NCI-H69 (cell line): ENCODE data around the gene CORO2A.
"Not testable (repeated sequence)": the region's sequence is repeated elsewhere in the genome, so short reads cannot be mapped to it uniquely, and the experiment has no call there.

Source experiments
- DNase-seq: peaks from one replicate; lab custom pipeline; 2025; lab: John Stamatoyannopoulos, UW

The CORO2A gene

DNA sequence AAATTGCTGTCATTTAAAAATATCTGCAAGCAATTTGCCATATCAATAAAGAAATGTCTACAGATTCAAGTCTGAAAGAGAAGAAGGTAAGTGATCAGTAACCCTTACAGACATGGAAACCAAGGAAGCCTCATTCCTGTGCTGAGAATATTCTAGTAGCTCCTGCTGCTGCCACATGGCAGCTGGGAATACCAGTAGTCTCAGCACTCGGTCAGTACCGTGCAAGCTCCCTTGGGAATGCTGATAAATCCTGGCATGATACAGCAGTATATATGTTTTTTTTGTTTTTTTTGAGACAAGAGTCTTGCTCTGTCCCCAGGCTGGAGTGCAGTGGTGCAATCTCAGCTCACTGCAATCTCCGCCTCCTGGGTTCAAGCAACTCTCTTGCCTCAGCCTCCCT is 108.0 kb downstream of the CORO2A start:
- DNase-seq = no peak

GRCh38 chr9:98083566-98084183 is 108.8 kb downstream of the CORO2A start:
- DNase-seq = no peak

- DNase-seq = peak; percentile 43
These were observed 109.4 kb downstream of the CORO2A start for GRCh38 chr9:98083061-98083501.

DNA sequence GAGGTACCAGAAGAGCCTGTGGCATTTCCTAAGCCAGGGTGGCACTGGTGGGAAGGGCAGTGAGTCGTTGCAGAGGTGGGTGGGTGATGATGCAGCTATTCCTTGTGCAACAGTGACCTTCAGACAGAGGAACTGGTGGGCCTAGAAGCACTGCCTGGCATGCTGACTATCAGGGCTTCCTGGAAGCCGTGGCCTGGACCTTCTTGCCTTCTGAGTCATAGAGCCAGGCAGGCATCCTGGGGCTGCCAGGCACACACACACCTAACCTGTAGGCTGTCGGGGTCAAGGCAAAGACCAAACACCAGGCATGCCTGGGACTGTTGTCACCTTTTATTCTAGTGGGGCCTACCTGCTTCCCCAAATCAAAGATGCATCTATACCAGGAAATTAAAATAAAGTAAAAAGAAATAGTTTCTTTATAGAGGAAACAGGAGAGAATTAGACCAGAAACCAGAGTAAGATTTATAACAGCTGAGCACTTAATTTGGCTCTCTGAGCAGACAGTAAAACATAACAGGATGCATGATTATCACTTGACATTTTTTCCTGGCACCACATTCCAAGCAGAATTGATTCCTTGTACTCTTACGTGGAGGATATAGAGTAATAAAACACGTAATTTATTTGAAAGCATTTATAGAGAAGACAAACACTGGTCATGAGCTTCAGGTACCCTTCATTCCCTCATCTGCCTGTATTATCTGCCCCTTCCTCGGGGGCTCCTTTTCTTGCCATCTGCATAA is 110.8 kb downstream of the CORO2A start:
- DNase-seq = no peak

- no peak for DNase-seq
These were observed 111.7 kb downstream of the CORO2A start for GRCh38 chr9:98080780-98081179.

GRCh38 chr9:98080326-98080725 is 112.1 kb downstream of the CORO2A start:
- no peak for DNase-seq

- no peak for DNase-seq
These were observed 113.5 kb downstream of the CORO2A start for GRCh38 chr9:98078895-98079294.

DNA sequence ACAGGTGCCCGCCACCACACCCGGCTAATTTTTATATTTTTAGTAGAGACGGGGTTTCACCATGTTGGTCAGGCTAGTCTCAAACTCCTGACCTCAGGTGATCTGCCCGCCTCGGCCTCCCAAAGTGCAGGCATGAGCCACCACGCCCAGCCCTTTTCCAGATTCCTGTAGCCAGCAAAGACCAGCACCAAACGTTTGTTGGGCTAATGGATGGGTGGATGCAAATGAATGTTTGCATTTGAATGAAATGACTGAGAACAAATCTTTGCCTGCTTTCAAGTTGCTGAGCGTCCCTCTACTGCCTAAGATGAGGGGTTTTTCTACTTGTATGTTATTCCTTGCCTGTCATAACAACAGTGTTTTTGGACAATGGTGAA is 115.9 kb downstream of the CORO2A start:
- not testable (repeated sequence) for DNase-seq

DNA sequence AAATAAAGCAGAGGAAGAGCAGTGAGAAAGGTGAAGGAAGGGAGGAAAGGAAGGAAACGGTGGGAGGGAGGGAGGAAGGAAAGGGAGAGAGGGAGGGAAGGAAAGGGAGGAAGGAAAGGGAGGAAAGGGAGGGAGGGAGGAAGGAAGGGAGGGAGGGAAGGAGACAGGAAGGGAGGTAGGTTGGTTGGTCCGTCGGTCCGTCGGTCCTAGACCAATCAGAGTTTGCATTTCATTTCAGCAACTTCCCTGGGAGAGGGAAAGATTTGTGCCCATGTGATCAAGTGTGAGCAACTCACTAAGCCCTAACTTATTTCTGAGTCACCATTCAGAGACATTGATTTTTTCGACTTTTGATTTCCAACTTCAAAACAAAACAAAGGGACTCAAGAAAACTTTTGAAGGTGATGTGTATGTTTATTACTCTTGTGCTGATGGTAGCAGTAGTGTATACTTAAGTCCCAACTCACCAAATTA is 117.1 kb downstream of the CORO2A start:
- peak; percentile 20 for DNase-seq

DNA sequence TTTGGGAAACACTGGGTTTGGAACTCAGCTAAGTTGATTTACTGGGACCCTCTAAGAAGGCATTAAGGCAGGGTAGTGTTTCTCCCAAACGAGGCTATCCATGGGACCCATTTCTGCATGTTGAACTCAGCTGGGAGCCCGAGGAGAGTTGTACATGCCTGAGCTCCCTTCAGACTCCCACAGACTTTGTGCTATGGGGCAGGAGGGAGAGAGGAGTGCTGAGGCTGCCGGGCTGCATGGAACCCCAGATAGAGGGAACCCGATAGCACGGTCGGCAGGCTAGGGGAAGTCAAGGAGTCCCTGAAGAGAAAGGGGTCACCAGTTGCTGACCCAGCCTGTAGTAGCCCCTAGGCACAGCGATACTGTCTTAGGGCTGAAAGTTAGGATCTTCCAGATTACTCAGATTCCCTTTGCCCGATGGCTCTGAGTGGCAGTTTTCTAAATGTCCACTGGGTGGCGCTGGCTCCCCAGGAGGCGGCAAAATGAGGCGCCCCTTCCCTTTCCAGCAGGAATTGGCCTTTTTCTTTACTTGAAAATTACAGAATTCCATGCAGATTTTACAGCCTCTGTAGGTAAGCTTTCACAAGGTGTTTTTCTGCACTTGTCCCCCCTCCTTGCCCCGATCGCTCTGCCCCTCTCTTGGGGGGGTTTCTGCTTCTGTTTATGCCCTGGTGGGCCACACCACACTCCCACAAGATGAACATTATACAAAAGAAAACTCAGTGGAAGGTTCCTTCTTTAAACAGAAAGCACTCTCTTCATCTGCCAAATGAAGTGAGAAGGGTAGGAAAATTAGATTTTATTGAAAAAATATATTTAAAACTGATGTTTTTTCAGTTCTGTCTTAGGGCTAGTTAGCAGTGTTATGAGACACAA is 118.1 kb downstream of the CORO2A start:
- peak; percentile 67 for DNase-seq

DNA sequence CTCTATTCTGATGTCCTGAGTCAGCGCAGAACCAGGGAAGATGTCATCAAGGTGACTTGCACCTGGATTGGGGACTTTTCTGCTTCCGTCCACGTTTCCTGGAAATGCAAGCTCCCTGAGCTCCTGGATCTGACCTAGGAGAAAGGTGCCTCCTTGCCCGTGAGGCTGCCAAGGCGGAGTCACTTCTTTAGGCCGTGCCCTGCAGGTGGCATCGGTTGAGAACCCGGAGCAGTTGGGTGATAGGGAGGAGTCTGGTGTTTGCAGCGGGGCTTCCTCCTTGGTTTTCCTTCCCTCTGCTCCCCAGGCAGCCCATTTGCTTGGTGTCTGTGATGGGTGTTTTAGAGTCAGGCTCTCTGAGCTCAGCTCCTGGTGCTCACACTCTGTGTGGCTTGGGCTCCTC is 120.7 kb downstream of the CORO2A start:
- DNase-seq = no peak
